NOMO-1 (cell line): ENCODE results near the gene CNTN3.
A peak's percentile ranks its signal among the peaks of the same experiment; 100 is the strongest.

Experiments
- DNase-seq, 2 experiments: peaks; one replicate each; lab custom pipeline; 2025; ENCODE audit not compliant: unreplicated experiment in 2 of 2; lab: John Stamatoyannopoulos, UW

Gene CNTN3

DNA sequence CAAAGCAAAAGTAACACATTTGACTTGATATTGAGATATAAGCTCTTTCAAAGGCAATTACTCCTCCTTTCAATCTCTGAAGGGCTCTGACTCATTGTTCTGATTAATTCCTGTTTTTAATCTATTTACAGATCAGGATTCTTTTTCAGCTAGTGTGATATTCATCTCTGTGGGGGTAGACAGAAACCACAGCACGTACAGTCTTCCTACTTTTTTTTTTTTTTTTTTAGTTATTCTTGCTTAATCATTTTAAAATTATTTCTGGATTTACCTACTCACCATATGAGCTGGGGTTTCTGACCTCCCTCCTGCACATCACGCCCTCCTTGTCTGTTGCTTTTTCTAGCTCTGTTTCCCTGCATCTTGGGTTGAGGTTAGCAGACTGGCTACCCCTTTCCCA is 1.4 kb downstream of the CNTN3 start:
- no peak for DNase-seq

DNA sequence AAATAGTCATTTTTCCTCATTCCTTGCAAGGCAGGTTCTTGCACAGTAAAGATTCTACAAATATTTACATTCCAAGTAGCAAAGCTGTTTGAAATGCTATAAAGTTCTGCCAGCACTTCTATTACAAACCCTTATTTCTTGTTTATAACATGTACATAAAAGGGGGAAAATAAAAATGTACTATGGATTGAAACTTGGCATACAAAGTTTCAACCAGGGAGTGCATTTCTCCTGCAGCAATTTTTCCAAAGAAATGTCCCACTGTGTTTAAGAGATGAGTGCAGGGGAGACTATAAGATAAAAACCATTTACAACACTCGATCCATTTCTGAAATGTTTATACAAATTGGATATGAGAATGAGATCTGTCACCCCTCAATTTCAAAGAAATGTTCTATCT is 3.3 kb downstream of the CNTN3 start:
- DNase-seq, result no peak

DNA sequence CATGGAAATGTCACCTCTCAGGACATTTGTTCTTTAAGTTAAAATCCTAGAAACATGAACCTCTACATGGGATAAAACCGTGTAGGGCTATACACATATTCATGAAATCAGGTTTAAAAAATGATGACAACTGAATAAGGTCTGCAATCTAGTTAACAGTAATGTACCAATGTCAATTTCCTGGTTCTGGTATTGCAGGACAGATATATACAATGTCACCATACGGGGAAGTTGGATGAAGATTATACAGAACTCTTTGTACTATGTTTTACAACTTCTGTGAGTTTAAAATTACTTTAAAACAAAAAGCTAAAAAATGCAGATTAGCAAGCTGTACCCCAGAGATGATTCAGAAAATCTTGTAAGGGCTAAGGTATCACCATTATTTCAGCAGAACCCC is 6.7 kb downstream of the CNTN3 start:
- DNase-seq, result no peak

DNA sequence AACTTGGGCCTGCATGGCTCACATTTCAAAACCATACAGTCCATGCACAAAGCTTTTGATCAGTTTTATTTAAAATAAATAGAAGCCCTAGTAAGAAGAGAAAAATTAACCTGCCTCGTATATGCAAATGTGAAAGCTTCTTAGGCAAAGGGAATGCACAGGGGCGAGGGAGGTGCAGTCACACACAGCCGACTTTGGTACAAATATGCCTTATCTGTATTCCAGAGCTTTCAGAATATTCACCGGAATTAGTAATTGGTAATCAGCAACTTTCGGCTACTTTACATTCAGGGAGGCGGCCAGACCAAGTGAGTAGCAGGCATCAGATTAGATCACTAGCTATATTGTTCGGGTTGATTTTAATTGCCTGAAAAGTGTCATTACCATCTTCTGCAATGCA is 7.5 kb downstream of the CNTN3 start:
- DNase-seq, result no peak

DNA sequence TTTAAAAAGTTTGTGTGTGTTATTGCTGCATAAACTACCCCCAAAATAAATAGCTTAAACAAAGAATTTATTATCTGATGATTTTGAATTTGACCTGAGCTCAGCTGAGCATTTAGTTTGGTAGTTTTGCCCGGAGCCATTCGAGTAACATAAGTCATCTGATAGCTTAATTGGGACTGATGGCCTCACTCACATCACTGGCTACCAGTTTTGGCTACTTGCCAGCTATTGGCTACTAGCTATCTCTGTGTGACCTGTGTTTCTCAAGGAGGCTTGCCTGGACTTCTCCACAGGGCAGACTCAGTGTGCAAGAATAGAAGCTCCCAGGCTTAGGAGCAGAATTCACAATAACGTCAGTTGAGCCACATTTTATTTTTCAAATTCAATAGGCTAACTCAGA is 9.0 kb downstream of the CNTN3 start:
- no peak for DNase-seq

DNA sequence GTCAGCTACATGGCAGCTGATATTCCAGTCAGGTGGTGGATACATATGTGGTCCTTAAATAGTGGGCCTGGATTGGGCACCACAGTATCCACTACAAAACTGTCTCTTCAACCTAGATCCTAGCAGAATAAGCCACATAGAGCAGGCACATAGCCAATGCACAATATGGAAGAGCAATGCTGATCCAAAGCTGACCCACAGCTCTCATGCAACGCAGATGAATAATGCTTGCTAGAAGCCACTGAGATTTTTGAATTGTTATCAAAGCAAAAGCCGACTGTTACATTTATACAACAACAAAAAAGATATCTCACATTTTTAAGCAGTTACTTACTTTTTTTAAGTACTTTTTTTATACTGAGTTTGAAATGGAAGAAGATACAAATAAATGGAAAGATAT is 11.2 kb downstream of the CNTN3 start:
- no peak for DNase-seq

DNA sequence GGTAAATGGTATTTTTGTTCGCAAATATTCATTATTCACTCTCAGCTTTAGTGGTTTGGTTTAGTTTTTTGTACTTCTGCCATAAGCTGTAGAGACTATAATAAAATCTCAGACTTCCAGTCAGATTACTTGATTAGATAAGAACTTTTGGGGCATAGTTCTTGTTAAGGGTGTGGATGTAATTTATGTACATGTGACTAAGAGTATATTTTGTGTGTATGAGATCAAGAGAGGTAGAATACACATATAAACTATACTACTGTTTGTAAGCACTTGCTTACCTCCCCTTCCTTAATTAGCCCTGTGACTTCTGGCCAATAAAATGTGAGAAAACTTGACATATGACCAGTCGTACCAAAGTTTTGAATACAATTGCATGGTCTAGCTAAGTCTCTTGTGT is 12.0 kb downstream of the CNTN3 start:
- no peak for DNase-seq

DNA sequence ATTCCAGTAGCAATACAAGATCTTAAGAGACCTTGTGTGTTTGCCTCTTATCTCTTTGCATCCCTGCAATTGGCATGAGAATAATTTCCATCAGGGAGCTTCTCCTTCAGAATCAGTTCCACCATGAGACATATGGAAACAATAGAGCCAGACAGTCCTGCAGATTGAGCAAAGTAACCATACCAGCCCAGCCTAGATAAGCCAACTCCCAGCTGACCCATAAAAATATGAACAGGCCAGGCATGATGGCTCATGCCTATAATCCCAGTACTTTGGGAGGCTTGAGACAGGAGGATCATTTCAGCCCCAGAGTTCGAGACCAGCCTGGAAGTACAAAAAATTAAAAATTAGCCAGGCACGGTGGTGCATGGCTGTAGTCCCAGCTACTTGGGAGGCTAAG is 12.7 kb downstream of the CNTN3 start:
- no peak for DNase-seq

DNA sequence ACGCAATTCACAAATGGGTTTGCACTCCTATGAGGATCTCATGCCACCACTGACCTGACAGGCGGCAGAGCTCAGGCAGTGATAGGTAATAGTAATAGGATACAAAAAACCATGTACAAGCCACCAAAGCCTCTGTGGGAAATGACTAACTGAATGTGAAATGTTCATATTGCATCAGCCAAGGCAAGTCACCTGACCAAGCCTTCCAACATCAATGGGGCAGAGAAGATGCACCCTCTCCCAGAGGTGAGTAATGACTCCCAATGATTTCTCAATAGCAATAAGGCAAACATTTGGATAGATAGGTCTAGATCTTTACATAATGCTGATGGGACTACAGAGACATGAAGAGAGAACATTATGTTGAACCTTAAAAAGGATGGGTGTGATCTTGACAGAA is 14.9 kb downstream of the CNTN3 start:
- DNase-seq, result no peak

DNA sequence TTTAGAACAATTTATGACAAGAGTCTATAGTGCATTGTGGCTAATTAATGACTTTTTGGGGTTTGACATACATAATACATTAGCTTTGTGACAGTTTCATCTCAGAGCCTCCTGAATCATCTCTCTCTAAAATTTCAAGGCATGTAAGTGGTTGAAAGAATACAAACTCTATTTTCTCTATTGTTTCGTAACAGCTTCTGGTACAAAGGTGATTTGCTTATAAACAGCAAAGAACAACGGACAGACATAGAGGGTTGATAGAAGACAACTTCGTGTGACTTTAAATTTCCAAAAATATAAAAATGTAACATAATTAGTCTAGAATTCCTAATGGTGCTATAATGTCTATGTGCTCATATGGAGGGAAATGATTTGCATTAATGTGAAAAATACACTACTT is 21.3 kb downstream of the CNTN3 start:
- no peak for DNase-seq

DNA sequence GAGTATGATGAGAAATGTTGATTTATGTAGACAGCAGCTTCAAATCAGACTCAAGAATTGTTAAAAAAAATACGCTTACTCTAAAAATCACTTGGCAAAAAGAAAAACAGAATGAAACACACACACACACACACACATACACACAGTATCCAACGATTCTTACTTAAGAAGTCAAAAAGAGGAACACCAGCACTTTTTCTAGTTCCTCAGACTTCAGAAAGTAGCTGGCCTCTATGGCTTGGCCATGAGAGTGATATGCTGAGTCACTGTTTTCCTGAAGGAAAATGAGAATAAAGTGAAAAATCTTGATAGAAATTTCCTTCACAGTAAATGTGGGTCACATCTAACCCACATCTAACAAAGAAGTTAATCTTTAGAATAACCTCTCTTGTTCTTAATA is 22.1 kb downstream of the CNTN3 start:
- peak in 1 of 2 experiments; percentile 2 for DNase-seq

DNA sequence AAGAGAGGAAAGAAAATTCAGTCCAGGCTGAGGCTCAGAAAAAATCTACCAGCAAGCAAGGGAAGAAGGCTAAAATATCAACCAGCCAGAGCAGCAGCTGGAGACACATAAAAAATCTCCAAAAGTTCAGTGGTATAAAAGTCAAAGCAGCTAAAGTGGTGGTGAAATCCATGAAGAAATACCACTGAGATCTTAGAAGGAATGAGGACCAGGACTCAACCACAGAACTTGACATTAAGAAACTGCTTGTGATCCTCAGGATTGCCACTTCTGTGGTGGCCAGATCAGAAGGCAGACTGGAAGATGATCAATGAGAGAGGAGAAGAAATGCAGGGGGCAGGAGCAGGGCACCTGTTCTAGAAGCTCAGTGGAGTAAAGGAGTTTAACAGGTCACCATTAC is 22.5 kb downstream of the CNTN3 start:
- no peak for DNase-seq

DNA sequence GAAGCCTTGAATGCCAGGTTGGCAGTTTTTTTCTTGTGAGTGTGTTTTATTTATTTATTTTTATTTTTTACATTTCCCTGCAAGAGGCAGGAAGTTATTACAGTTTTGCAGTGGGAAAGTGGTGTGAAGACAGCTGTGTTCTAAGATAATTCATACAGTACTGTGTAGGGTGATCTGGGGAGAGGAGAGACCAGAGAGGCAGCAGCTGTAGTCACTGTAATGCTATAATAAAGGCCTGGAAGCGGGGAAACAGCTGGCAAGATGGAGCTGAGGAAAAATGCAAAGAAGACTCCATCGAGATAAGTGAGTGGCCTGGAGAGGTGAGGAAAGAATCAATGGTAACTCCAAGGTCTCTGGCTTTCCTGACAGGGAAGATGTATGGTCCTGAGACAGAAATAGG is 23.1 kb downstream of the CNTN3 start:
- no peak for DNase-seq

DNA sequence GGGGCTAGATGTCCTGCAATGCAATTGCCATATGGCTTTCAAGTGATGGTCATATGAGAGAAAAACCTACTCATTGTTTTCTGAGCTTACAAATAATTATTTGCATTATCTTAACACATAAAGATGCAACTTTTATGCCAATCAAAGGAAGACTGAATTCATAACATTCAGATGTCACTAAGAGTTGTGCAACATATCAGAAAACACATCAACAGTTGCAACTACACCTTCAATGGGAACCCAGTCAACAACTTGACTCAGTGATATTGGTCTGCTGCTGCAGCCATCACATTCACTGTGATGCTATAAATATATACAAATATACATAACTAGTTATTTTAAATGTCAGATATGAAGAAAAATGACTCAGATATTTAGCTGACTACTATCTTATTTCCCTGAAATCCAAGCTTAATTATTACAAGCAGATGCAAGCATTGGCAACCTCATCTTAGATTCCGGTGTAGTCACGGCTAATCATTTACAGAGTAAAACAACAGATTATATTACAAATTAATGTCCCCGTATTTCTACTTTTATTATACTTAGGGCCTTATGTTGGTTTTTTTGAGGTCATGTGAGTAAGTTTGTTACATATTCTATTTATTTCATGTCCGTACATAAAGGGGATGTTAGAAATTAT is 23.7 kb downstream of the CNTN3 start:
- no peak for DNase-seq

DNA sequence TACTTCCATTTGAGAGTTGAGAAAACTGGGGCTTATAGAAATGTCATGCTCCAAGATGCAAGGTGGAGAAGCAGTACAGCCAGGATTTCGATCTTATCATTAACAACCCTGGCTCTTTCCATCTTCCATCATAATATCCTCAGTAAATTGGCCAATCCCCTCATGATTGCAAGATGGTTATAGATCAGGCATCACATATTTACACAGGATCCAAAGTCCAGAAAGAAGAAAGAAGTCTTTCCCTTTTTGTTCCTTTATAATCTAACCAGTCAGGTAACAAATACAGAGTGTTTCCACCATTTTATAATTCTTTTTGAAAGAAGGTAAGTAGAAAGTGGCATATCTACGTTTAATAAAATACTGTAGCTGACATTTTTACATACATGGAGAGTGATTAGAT is 29.7 kb downstream of the CNTN3 start:
- no peak for DNase-seq

DNA sequence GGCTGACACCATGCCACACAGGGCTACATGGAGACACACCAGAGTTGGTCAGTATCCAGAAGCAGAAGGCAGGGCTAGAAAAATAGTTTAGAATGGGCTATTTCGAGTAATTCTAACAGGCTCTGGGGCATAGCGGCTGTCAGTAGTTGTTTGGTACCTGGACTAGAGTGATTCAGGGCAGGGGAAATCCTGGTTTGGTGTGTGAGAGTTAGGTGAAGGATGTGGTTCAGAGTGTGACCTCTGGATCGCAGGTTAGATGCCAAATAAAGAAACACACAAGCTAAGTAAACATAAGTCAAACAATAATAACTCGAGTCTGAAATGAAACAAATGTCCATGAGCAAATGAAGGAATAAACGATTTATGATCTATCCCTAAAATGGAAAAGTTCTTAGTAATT is 31.5 kb downstream of the CNTN3 start:
- DNase-seq, result no peak

DNA sequence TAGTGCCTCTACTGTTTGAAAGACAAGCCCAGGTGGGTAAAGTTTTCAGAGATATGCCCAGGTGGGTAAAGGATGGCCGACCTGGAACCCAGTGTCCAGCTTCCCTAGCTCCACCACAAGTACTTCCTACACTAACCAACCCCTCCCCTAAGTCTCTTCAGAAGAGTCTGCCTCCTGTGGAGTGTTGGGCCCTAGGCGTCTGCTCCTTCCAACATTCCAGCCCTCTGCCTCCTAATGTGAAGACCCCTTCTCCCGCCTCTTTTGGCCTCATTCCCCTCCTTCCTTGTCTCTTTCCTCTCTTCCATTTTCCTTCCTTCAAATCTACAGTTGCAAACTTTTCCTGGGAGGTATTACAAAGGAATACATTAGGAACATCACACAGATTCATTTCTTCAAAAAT is 38.6 kb downstream of the CNTN3 start:
- no peak for DNase-seq

DNA sequence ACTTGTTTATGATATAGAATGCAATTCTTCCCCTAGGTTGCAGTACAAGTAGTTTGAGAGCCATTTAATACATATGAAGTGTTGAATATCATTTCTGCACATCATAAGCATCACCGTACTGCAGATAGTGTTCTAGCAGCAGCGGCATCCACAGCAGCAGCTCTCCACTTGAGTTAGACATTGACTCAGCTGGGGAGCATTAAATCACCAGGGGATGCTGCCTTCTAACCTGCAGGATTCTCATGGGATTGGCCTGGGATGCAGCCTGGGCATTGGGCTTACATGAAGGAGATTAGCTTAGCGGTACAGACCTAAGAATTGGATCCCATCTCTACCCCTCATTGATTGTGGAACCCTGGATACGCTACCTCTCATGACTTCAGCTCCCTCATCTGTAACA is 43.3 kb downstream of the CNTN3 start:
- no peak for DNase-seq
